ENCODE results near the gene KCNIP4. TPM values are rescaled to one million over a fixed set of nuclear protein-coding genes. Genes with fewer than 3 reads are reported as not detected.

KCNIP4 gene
- total and polyA plus RNA-seq, 3 donors from 2014 or later = 0.68 TPM; not detected in 2

DNA sequence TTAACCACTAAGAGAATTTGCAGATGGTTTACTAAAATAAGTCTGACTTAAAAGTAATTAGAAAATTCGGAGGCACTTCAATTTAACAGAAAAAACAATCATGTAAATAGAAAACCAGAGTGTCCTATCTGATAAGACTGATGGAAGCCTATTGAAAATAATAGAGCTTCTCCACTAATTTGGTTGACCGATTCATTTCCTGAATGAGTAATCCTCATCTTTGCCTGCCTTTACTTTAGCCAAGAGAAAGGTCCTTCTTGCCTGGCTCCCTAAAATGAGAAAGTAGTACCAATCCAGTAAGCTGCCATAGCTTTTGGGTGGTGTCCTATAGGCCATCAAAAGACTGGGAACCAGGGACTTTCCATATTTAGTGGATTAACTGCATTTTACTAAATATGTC lies 48.4 kb downstream of the KCNIP4 start:
- H3K4me3 ChIP-seq = no peak overlapping the region
- intact Hi-C loops (cut with DNase I; ENCODE audit: low total_unique reads) = no loop called here
- 41 to 44% methylated on average over 2 of the region's 2 CpGs for WGBS, 2 donors

DNA sequence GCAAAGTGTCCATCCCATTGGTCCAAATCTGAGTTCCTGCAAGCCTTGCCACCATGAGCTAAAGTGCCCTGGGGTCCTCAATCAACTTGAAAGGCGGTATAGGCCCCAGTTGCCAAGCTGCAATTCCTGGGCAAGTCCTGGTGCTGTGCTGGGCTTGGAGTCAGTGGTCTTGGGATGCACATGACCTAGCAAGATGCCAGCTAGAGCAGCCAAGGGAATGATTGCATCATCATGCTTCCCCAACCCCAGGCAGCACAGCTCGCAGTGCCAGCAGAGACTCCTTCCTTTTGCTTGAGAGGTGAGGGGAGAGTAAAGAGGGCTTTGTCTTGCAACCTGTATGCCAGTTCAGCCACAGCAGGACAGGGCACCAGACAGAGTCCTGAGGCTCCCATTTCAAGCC lies 50.5 kb downstream of the KCNIP4 start:
- DNase-seq = no peak
- Histone ChIP-seq H3K27ac (no peak overlapping the region), H3K27me3 (no peaks in the 10 kb centered on the region), H3K9me3 (no peaks in the 10 kb centered on the region), H3K4me1 (no peaks in the 10 kb centered on the region), H3K36me3 (ENCODE audit: low read depth, missing control alignments) (no peaks in the 10 kb centered on the region), H3K4me3 (no peak overlapping the region)
- no peak for TF ChIP-seq POLR2A (IDR thresholded peaks at IDR 0.05)
- TF ChIP-seq, protein P1, sequence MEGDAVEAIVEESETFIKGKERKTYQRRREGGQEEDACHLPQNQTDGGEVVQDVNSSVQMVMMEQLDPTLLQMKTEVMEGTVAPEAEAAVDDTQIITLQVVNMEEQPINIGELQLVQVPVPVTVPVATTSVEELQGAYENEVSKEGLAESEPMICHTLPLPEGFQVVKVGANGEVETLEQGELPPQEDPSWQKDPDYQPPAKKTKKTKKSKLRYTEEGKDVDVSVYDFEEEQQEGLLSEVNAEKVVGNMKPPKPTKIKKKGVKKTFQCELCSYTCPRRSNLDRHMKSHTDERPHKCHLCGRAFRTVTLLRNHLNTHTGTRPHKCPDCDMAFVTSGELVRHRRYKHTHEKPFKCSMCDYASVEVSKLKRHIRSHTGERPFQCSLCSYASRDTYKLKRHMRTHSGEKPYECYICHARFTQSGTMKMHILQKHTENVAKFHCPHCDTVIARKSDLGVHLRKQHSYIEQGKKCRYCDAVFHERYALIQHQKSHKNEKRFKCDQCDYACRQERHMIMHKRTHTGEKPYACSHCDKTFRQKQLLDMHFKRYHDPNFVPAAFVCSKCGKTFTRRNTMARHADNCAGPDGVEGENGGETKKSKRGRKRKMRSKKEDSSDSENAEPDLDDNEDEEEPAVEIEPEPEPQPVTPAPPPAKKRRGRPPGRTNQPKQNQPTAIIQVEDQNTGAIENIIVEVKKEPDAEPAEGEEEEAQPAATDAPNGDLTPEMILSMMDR (IDR thresholded peaks at IDR 0.05) = no peak
- WGBS, 2 donors = 80 to 88% methylated on average over 1 to 2 of the region's 2 CpGs
- intact Hi-C loops (cut with DNase I; ENCODE audit: low total_unique reads) = no loop called here

More for the DNA sequence above, 48.4 kb downstream of the KCNIP4 start:
- Histone ChIP-seq H3K36me3 (ENCODE audit: low read depth, missing control alignments) (no peaks in the 10 kb centered on the region), H3K4me1 (no peaks in the 10 kb centered on the region), H3K27me3 (no peaks in the 10 kb centered on the region), H3K27ac (no peak overlapping the region), H3K9me3 (no peaks in the 10 kb centered on the region)
- DNase-seq = no peak
- no peak for TF ChIP-seq POLR2A (IDR thresholded peaks at IDR 0.05)
- TF ChIP-seq, protein P1 (IDR thresholded peaks at IDR 0.05) = no peak

DNA sequence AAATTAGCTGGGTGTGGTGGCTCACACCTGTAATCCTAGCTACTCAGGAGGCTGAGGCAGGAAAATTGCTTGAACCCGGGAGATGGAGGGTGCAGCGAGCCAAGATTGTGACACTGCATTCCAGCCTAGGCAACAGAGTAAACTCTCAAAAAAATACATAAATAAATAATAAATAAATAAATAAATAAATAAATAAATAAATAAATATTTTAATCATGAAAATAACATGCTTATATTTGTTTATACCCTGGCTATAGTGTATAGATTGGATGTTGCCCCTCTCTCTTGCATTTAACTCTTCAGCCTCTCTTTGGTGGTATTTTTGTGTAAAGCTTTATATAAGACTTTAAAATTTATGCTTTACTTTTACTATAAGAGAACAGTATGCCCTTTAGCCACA lies 51.8 kb downstream of the KCNIP4 start:
- intact Hi-C loops (cut with DNase I; ENCODE audit: low total_unique reads) = no loop called here
- WGBS, 2 donors = 94 to 95% methylated on average over 2 of the region's 2 CpGs
- no peak overlapping the region for H3K4me3 ChIP-seq
- TF ChIP-seq, protein P1 (IDR thresholded peaks at IDR 0.05) = no peak
- no peak for TF ChIP-seq POLR2A (IDR thresholded peaks at IDR 0.05)
- no peak for DNase-seq
- no peaks in the 10 kb centered on the region for H3K36me3 ChIP-seq (ENCODE audit: low read depth, missing control alignments)
- no peaks in the 10 kb centered on the region for H3K4me1 ChIP-seq
- no peaks in the 10 kb centered on the region for H3K27me3 ChIP-seq
- H3K27ac ChIP-seq = no peak overlapping the region
- H3K9me3 ChIP-seq = no peaks in the 10 kb centered on the region

DNA sequence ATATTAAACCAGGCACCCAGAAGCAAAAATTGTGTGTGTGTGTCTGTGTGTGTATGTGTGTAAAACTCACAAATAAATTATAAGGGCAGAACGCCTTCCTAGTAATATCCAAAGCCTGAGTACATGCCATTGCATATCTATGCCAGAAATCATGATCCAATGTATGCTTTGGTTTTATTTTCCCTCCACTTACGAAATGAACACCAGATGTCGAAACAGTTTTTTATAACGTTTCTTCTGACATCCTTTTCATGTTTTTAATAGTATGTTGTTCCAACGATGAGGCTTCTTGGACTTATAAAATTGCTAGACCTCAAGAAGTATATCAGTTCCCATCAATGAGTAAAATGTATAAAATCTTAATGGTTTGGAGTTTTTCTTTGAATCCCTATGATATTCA lies 55.4 kb downstream of the KCNIP4 start:
- no peak overlapping the region for H3K4me3 ChIP-seq
- no peak for TF ChIP-seq POLR2A (IDR thresholded peaks at IDR 0.05)
- TF ChIP-seq, protein P1 (IDR thresholded peaks at IDR 0.05) = no peak
- WGBS, 2 donors = 79 to 86% methylated on average over 5 of the region's 5 CpGs
- H3K27me3 ChIP-seq = no peaks in the 10 kb centered on the region
- intact Hi-C loops (cut with DNase I; ENCODE audit: low total_unique reads) = no loop called here
- H3K36me3 ChIP-seq (ENCODE audit: low read depth, missing control alignments) = no peaks in the 10 kb centered on the region
- no peaks in the 10 kb centered on the region for H3K4me1 ChIP-seq
- no peak for DNase-seq
- H3K27ac ChIP-seq = no peak overlapping the region
- no peaks in the 10 kb centered on the region for H3K9me3 ChIP-seq

DNA sequence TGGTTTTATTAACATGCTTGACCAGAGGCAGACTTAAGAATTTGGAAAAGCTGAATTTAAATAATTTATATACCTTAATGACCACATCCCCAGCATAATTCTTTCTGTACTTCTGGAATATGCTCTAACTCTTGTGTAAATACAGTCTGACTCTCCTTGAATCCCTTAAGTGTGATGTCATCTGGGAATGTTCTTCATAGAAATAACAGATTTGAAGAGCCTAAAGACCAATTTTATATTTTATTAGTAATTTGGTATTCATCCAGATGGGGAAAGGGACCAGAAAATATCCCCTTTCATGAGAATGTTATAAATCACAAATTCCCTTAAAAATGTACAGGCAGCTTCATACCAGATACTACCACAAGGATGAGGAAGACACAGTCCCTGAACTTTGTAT lies 58.3 kb downstream of the KCNIP4 start:
- TF ChIP-seq, protein P1 (IDR thresholded peaks at IDR 0.05) = no peak
- TF ChIP-seq POLR2A (IDR thresholded peaks at IDR 0.05) = no peak
- Histone ChIP-seq H3K4me1 (no peaks in the 10 kb centered on the region), H3K36me3 (ENCODE audit: low read depth, missing control alignments) (no peaks in the 10 kb centered on the region), H3K27me3 (no peaks in the 10 kb centered on the region), H3K9me3 (no peaks in the 10 kb centered on the region), H3K27ac (no peak overlapping the region), H3K4me3 (no peak overlapping the region)
- intact Hi-C loops (cut with DNase I; ENCODE audit: low total_unique reads) = no loop called here
- no peak for DNase-seq
